Hepatocyte (in vitro differentiated cells): ENCODE data around the gene ARRDC1. TPM values are rescaled to one million over a fixed set of nuclear protein-coding genes. Genes with fewer than 3 reads are reported as not detected.

ENCODE experiments used
- DNase-seq: peaks from one replicate; pipeline ENCODE4 v3.0.0-alpha.2; 2016; ENCODE audit warnings: low spot score
- H2AFZ ChIP-seq: fragments of 200-600 bp; sonication (generic); 2 replicates; pipeline ENCODE4 v1.6.0; 2016; ENCODE audit warnings: antibody characterized with exemption, mild to moderate bottlenecking
- H3K27ac ChIP-seq: fragments of 200-600 bp; sonication (generic); 2 replicates; pipeline ENCODE4 v1.5.1; 2016; ENCODE audit warnings: mild to moderate bottlenecking
- H3K27me3 ChIP-seq: fragments of 200-600 bp; sonication (generic); 2 replicates; pipeline ENCODE4 v1.6.1; 2016
- H3K36me3 ChIP-seq: fragments of 200-600 bp; sonication (generic); replicated peaks from 2 replicates; pipeline ENCODE4 v1.5.1; 2016; ENCODE audit warnings: low read depth; ENCODE audit not compliant: insufficient read depth
- H3K4me1 ChIP-seq: fragments of 200-600 bp; sonication (generic); 2 replicates; pipeline ENCODE4 v1.5.1; 2016; ENCODE audit warnings: mild to moderate bottlenecking, moderate library complexity; ENCODE audit not compliant: insufficient read depth
- H3K4me2 ChIP-seq: fragments of 200-600 bp; sonication (generic); 2 replicates; pipeline ENCODE4 v1.6.0; 2016
- H3K4me3 ChIP-seq: fragments of 200-600 bp; sonication (generic); 2 replicates; pipeline ENCODE4 v1.5.1; 2016; ENCODE audit warnings: mild to moderate bottlenecking
- H3K79me2 ChIP-seq: fragments of 200-600 bp; sonication (generic); 2 replicates; pipeline ENCODE4 v1.6.0; 2017; ENCODE audit warnings: mild to moderate bottlenecking
- H3K9me2 ChIP-seq: fragments of 200-600 bp; sonication (generic); replicated peaks from 2 replicates; pipeline ENCODE4 v1.6.0; 2017; ENCODE audit warnings: mild to moderate bottlenecking; ENCODE audit not compliant: insufficient read depth
- H3K9me3 ChIP-seq: fragments of 200-600 bp; sonication (generic); 2 replicates; pipeline ENCODE4 v1.5.1; 2016; ENCODE audit warnings: low read depth, mild to moderate bottlenecking
- H4K20me1 ChIP-seq: fragments of 200-600 bp; sonication (generic); 2 replicates; pipeline ENCODE4 v1.6.0; 2016; ENCODE audit warnings: mild to moderate bottlenecking; ENCODE audit not compliant: insufficient read depth, poor library complexity, severe bottlenecking
- CTCF ChIP-seq: fragments of 200-600 bp; sonication (generic); IDR thresholded peaks from 2 replicates; pipeline ENCODE4 v1.5.1; 2016; ENCODE audit warnings: antibody characterized with exemption, mild to moderate bottlenecking; ENCODE audit not compliant: poor library complexity
- EZH2 ChIP-seq: fragments of 200-600 bp; sonication (generic); IDR thresholded peaks from 2 replicates; pipeline ENCODE4 v1.6.1; 2016; ENCODE audit warnings: antibody characterized with exemption, mild to moderate bottlenecking, borderline replicate concordance
- EZH2phosphoT487 ChIP-seq: fragments of 200-600 bp; sonication (generic); IDR thresholded peaks from one replicate; pipeline ENCODE4 v1.6.1; 2018; ENCODE audit warnings: antibody characterized with exemption, mild to moderate bottlenecking, low read depth, moderate library complexity; ENCODE audit not compliant: unreplicated experiment, severe bottlenecking
- WGBS: methylation state at CpG from one replicate; pipeline ENCODE4 v1.1.6; 2016; ENCODE audit warnings: low lambda C conversion rate; ENCODE audit errors: missing lambda C conversion rate; 5-methylcytosine and 5-hydroxymethylcytosine counted together
- polyA plus RNA-seq: library from polyadenylated mRNA; unstranded; fragments of >200 nt; fragmentation: Nextera tagmentation; extraction: Ambion mirVana; gene quantifications from 2 replicates; pipeline ENCODE4 v1.2.1, GENCODE V29; 2016
- total RNA-seq: library from RNA; depleted of rRNA; stranded (reverse); fragments of >200 nt; gene quantifications from 2 replicates; pipeline ENCODE4 v1.2.3, GENCODE V29; 2014

Gene ARRDC1
- total and polyA plus RNA-seq, 2 experiments from 2014 or later = 62.7 to 102 TPM

- Histone ChIP-seq H3K9me3 (no peaks in the 10 kb centered on the region), H3K36me3 (no peaks in the 10 kb centered on the region), H4K20me1 (peaks cover 10% of the 10 kb centered on the region), H2AFZ (no peak overlapping the region), H3K9me2 (no peaks in the 10 kb centered on the region), H3K4me2 (peak overlapping the region; percentile 98), H3K79me2 (peaks cover 31% of the 10 kb centered on the region), H3K27me3 (no peaks in the 10 kb centered on the region), H3K27ac (no peak overlapping the region), H3K4me1 (peaks cover 7% of the 10 kb centered on the region), H3K4me3 (peak overlapping the region; percentile 72)
- DNase-seq = no peak
- 61% methylated on average over 6 of the region's 6 CpGs for WGBS
- TF ChIP-seq EZH2phosphoT487 (no peak), CTCF (no peak)
Measured at GRCh38 chr9:137588891-137589290, 16.6 kb upstream of the ARRDC1 start.

- Histone ChIP-seq H3K27me3 (no peaks in the 10 kb centered on the region), H2AFZ (no peak overlapping the region), H3K4me3 (peak overlapping the region; percentile 72), H4K20me1 (peaks cover 10% of the 10 kb centered on the region), H3K36me3 (no peaks in the 10 kb centered on the region), H3K79me2 (peaks cover 31% of the 10 kb centered on the region), H3K9me2 (no peaks in the 10 kb centered on the region), H3K4me1 (peaks cover 7% of the 10 kb centered on the region), H3K27ac (peak overlapping the region; percentile 37), H3K9me3 (no peaks in the 10 kb centered on the region), H3K4me2 (peak overlapping the region; percentile 98)
- DNase-seq = peak; percentile 48
- TF ChIP-seq EZH2phosphoT487 (no peak), EZH2 (no peak), CTCF (no peak)
- WGBS = 14% methylated on average over 40 of the region's 58 CpGs
Measured at GRCh38 chr9:137589441-137590122, 15.9 kb upstream of the ARRDC1 start.

GRCh38 chr9:137590123-137590468 is 15.4 kb upstream of the ARRDC1 start:
- Histone ChIP-seq H3K27me3 (no peaks in the 10 kb centered on the region), H3K4me2 (peak overlapping the region; percentile 98), H3K36me3 (no peaks in the 10 kb centered on the region), H3K4me3 (peak overlapping the region; percentile 72), H3K79me2 (peaks cover 31% of the 10 kb centered on the region), H3K9me2 (no peaks in the 10 kb centered on the region), H4K20me1 (peaks cover 10% of the 10 kb centered on the region), H2AFZ (no peak overlapping the region), H3K9me3 (no peaks in the 10 kb centered on the region), H3K27ac (no peak overlapping the region), H3K4me1 (peaks cover 7% of the 10 kb centered on the region)
- no CpG with 5 or more reads among the region's 61 CpGs for WGBS
- no peak for TF ChIP-seq CTCF
- no peak for TF ChIP-seq EZH2
- TF ChIP-seq EZH2phosphoT487 = no peak
- DNase-seq = no peak
